CD4-positive, alpha-beta T cell treated with Interleukin-4 for 1 hour (primary cell): ENCODE results near the gene HDAC5.
"Not testable (repeated sequence)": the region's sequence is repeated elsewhere in the genome, so short reads cannot be mapped to it uniquely, and the experiment has no call there.

Experiments
- DNase-seq, 2 donors: peaks; one replicate each; pipeline ENCODE4 v3.0.0-alpha.2; 2020 to 2022

HDAC5 gene

DNA sequence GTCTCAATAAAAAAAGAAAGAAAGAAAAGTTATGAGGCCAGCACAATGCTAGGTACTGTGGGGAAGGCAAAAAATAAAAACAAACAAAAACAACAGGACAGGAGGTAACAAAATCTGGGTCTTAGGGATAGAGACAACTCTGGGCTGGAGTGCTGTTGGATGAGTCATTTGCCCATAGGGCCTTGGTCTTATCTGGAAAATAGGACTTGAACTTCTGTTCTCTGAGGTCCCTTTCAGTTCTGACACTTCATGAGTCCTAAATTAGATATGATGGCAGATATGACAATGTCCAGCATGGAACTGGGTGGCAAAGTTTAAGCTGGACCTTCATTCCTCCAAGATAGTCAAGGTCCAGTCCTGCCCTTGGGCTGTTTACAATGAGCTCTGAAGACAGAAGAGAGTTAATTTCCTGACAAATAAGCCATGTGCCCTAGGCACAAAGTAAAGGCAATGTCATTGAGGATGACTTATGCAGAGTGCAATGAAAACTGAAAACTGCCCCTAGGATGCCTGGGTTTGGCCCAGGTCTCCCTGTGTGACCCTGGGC lies 8.9 kb upstream of the HDAC5 start:
- no peak for DNase-seq

DNA sequence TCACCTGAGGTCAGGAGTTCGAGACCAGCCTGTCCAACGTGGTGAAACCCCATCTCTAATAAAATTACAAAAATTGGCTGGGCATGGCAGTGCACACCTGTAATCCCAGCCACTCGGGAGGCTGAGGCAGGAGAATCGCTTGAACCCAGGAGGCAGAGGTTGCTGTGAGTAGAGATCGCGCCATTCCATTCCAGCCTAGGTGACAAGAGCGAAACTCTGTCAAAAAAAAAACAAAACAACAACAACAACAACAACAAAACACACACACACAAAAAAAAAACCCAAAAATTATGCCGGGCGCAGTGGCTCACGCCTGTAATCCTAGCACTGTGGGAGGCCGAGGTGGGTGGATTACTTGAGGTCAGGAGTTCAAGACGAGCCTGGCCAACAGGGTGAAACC lies 7.9 kb upstream of the HDAC5 start:
- not testable (repeated sequence) for DNase-seq

DNA sequence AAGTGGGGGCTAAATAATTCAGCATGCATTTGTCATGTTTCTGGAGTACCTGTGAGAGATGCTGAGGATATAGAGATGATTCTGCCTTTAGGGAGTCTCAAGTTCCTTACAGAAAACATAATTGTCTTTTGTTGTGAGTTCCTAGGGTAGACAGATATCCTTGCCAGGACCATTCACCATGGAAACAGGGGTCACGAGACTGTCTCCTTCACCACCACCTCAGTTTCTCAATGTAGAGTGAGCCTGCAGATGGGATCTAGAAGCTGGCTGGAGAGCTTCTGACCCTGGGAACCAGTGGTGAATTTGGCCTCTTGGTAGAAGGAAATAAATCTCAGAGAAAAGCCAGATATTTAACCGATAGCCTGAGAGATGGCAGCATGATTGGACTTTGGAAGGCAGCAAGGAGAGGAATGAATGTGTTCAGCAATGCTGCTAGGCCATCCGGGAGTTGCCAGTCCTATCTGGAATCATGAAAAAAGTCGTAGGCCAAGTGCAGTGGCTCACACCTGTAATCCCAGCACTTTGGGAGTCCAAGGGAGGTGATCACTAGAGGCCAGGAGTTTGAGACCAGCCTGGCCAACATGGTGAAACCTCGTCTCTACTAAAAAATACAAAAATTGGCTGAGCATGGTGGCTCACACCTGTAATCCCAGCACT lies 7.4 kb upstream of the HDAC5 start:
- no peak for DNase-seq

DNA sequence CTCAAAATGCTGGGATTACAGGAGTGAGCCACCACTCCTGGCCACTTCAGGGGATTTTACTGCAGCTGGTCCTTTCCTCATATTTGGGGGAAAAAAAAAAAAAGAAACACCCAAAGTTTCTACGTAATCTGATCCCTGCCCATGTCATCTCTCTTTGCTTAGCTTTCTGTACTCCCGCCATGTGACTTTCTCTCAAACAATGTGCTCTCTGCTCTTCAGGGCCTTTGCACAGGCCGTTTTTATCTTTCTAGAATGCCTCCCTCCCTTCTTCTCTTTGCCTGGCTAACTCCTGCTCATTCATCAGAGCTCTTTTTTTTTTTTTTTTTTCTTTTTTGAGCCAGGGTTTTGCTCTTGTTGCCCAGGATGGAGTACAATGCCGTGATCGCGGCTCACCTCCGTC lies 4.9 kb upstream of the HDAC5 start:
- DNase-seq: no peak

DNA sequence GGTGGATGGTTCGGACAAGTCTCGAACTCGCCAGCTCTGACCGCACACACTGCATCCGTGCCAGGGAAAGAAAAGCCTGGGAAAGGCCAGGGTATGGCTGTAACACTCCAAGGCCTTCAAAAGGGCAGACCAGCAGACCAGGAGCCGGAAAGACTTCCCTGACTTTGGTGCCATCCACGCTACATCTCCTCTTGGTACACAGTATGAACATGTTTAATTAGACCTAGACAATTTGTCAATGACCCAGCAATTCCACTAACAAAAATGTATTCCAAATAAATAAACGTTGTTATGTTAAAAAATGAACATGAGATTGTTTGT lies 637 bp upstream of the HDAC5 start:
- DNase-seq: no peak

DNA sequence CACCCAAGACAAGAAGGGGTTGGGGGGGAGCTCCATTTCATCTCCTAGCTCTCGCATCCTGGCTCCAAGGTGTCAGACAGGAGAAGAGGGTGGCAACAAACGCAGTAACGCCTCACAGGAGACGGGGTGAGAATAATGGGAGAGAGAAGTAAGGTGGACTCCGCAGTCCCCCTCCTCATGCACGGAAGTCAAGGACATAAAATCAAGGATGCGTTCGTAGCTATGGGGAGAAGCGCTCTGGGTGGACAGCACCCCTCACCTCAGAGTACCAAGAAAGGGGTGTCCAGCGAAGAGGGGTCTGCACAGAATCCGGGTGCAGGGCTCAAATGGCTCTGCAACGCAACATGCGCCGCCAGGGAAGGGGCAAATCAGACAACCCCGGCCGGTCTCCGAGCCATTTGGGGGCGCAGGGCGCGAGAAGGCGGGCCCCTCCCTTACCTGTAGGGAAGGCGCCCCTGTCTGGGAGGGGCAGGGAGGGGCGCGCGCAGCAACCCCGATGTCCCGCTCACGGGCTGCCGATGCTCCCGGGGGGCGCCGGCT lies 555 bp downstream of the HDAC5 start:
- DNase-seq: peak in 1 of 2 donors; percentile 27

DNA sequence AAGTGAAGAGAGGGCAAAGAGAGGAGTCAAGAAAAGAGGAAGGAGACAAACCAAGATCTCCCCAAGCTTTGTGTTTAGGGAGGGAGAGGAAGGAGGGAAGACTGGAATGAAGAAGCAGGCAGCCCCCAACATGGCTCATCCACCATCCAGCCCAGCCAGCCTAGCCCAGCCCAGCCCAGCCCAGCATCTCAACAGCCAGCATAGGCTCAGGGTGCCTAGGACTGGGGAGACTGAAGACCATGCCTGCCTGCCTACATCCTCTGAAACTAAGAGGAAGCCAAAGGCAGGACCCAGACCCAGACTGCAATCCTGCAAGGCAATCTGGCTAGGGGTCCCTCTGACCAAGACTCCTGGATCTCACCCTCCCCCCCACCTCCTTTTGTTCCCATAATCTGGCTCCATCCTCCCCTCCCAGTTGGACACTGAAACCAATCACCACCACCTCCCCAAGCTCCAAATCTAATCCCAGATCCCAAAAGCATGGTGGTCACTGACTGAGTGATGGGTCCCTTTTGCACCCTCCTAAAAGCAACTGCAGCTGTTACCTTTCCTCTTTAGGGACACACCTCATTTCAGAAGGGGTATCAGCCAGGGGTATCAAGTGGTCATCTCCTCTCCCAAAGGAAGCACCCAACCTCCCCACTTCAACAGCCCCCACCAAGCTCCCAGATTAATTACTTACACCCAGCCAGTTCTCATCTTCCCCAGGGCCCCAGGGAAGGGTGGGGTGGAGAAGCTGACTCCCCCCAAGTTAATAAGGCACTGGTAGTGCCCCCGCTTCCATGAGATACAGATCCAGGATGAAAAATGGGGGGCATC lies 1.2 kb downstream of the HDAC5 start:
- DNase-seq: no peak

DNA sequence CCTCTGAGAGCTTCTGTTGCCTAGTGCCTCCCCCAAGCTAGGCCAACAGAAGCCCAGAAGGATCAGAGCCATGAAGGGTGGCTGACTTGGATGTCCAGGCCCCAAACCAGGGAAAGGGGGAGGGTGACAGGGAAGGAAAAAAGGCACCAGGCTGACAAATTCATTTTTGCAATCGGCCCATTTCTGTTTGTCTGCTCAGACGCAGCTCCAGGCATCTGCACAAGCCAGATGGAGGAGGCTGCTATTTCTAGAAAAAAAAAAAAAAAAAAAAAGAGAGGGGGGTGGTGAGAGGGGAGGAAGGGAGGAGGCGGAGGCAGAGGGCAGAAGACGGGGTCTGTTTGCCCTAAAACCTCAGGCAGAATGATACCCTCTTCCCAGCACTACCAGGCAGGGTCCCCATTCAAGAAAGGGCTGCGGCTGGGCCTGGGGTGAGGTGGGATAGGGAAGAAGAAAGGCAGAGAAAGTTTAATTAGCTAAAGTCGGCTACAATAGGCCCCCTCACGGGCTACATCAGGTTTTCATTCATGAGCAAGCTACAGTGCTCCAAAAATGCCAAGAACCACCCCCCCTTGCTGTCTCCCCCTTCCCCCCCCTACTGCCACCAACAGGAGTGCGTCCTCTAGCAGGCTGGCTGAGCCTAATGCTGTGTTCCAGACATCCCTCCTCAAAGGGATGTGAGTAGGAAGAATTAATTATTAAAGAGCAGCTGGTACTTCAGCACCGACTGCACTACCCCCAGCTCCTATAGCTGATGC lies 2.4 kb downstream of the HDAC5 start:
- DNase-seq: no peak

DNA sequence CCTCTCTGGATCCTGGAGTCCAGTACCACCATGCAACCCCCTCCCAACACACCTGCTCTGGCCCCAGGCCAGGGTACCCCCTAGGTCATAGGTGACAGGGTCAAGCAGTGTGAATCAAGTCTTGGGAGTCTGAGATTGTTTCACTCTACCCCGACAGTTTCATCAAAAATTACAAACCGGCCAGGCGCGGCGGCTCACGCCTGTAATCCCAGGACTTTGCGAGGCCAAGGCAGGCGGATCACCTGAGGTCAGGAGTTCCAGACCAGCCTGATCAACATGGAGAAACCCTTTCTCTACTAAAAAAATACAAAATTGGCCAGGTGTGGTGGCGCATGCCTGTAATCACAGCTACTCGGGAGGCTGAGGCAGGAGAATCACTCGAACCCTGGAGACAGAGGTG lies 3.2 kb downstream of the HDAC5 start:
- not testable (repeated sequence) for DNase-seq

DNA sequence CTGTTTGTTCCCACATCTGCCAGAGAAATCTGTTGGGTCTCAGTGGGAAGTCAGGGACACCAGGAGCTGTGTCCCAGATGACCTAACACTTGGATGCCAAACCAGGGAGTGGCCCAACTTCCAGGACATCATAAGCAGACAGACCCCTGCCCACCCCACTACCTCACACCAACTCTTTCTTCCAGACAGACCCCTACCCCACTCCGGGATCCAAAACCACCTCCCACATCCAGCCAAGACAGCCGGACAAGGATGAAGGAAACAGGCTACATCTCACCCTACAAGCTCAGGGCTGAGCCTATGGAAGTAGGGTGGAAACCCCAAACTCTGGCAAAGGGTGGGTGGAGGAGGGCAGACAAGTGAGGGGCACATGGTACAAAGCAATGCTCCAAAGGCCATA lies 3.6 kb downstream of the HDAC5 start:
- DNase-seq: no peak

DNA sequence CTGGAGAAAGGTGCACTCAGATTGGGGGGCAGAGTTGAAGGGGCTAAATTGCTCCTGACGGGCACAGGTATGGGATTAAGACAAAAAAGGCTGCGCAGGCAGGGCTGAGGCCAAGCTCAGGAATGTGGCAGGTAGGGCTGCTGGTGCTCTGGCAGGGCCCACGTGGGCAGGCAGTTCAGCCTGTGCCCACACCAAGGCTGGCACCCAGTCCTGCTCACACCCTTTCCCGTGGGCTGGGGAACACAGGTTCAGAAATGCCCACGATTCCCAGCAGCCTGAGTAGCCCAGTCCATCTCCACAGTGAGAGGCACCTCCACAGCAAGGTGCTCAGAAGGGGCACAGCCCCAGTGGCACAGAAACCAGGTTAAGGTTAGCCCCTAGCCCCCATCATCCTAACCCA lies 4.4 kb downstream of the HDAC5 start:
- DNase-seq: no peak

DNA sequence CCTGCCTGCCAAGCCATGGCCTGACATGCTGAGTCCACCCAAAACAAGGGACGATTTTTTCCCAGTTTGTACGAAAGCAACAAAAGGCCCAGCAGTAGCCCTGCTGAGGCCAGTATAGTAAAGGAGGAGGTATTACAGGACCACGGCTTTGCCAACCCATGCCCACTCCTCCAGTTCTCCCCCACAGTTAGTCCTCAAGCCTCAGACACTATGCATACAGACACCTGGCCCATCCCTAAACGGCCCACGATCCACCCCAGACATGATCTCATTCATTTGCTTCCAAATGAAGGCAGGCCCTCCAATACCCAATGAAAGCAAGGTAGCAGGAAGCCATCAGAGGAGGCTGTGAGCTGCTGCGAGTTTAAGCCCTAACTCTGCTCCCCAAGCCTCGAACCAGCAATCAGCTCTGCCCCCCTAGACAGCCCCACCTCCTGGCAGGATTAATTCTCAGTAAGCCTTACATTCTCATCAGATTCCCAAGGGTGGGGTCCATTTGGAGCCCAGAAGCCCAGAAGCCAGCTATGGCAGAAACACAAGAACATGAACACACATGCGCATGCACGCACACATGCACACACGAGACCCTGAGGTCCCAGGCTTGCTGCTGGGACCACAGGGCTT lies 4.9 kb downstream of the HDAC5 start:
- no peak for DNase-seq

DNA sequence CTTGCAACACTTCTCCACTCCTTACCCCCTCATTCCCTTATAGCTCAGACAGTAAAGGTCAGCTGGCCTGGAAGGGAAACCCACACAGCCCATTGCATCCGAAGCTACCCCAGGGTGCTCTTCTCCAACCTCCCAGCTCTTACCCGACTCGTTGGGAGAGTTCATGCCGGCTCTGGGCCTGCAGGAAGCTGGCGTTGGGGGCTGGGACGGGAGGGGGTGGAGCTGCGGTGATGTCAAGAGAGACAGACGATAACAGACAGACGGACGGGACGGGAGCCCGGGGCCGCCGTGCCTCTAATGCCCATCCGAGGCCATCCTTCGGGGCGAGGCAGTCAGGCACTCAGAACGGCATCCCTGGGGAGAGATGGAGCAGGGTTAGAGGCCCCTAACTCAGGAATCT lies 6.1 kb downstream of the HDAC5 start:
- DNase-seq: no peak

DNA sequence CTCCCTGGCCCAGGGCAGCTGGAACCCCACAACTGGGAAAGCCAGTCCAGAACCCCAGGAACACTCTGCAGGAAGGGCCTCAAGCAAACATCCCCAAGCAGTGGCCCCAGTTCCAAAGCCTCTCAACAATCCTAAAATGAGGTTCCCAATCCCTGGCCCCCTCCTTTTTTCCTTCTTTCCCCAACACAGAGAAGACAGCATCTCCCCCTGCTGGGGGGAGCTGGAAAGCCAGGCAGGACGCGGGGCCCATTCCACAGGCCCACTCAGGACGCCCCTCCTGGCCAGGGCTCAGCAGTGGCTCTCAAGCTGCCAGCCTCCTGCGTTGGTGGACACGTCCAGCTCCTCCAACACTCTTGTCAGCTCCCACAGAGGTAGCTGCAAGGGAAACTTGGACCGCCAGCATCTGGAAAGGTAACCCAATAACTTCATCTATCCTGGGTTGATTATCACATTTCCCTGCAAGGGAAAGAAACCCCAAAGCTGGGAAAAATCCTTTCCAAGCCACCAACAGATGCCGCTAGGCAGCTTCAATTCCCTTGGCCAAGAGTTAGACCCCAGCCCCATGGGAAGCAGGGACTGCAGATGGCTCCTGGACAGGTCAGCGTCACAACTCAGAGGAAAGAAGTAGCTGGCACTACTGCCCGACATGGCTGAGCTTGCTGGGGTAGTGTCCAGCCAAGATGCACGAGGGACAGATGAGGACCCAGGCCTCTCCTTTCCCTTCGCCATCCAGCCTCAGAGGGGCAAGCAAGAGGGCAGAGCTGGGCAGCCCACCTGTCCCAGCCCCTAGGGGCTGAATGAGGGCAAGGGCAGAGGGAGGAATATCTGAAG lies 7.6 kb downstream of the HDAC5 start:
- no peak for DNase-seq

DNA sequence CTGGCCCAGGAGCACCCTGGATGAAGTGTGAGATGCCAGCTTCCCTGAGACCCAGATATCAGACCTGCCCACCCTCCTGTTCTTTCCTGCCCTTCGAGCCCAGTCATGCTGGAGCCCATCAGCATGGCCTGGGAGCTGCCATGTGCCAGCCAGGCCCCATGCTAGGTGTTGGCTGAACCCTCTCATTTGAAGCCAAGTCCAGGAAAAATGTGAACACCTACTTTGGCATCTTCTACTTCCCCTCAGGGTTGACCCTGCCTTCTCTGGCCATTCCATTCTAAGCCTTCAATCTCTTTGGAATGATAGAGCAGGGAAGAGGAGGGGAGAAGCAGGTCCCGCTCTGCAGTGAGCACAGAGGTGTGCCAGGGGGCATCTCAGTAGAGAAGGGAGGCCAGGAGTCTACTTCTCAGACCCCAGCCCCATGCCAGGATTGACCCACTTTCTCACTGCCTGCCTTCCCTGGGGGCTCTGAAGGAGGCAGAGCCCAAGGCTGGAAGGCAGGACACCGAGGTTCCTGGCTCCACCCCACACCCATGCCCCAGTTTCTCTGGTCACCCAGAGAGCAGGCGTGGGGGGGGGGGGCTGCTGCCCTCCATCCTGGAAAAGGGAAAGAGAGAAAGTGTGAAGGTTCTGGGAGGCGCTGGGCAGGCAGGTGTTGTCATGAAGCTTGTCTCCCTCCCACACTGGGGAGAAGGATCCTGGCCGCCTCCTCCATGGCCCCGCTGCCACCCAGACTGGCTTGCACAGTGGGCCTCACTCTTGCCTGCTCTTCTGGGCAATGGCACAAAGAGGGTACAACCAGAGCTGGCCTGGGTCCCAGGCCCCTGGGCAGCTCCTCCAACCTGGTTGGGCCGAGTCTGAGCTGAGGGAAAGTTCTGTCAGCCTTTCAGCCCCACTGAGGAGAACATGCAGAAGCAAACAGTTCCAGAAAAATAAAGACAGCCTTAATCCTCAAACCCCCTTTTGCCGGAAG lies 9.3 kb downstream of the HDAC5 start:
- no peak for DNase-seq

DNA sequence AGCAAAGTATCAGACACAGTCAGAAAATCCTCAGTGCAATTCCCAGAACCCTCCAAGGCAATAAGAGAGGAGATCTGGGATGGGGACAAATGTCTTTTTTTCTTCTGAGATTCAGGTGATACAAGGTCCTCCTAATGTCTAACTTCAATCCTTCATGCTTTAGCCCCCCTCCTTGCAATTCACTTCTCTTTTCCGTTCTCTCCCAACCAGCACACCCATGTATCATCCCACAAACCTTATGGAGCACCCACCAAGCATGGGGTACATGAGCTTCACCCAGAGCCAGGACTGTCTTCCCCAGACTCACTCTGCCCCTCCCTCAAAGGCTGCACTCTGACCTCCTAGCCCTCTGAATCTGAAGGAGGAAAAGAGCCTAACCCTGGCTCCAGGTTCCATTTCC lies 10.1 kb downstream of the HDAC5 start:
- DNase-seq: no peak

DNA sequence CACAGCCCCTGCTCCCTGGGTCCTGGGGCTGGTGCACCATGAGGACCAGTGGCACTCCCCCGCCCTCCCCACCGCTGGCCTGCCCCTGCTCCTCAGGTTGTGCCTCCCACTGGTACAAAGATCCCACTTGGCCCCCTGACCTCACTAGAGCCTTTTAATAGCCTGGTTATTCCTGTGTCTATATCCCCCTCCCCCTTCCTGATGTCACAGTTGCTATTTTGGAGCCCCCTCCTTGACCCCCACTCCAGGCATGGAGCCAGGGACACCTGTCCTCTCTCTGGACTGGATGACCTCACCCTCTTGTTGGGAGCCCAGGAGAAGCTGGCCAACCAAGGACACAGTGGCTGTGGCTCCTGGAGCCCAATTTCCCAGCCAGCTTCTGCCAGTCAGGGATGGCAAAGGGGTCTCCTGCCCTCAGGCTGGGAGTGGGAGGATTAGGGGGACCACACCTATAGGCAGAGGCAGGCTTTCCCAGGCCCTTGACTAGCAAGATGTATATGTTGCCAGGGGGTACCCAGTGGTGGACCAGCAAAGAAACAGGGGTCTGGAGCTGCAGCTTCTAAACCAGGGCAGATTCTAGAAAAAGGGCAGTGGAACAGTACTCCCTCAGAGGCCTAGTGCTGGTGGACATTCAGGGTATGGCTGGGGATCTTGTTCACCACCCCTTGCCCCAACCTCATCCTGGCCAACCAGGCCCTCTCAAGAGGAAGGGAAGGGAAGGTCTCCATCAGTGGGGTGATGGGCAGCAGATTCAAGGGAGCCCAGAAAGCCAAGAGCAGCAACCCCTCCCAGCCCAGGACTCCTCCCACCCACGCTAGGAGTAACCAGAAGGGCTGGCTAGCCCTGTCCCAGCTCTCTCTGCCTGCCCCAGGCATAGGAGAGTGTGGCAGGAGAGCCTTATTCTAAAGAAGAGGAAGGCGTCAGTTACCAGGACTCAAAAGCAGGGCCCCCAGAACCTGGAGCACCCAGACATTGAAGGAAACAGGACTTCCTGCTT lies 10.9 kb downstream of the HDAC5 start:
- no peak for DNase-seq

DNA sequence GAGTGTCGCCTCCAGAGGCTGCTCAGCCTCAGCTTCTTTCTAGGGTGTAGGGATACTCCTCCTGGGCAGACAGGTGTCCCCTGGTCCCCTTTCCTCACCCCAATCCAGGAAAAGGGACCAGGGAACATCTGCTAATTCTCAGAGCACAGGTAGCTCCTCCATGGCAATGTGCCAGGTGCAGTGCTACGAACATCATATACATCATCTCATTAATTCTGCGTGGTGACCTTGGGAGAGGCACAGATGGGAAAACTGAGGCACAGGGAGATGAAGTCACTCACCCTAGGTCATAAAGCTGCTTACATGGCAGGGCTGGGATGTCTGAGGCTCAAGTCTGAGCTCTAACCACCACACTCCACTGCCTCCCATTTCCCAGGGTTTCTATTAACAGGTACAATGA lies 11.7 kb downstream of the HDAC5 start:
- DNase-seq: no peak

DNA sequence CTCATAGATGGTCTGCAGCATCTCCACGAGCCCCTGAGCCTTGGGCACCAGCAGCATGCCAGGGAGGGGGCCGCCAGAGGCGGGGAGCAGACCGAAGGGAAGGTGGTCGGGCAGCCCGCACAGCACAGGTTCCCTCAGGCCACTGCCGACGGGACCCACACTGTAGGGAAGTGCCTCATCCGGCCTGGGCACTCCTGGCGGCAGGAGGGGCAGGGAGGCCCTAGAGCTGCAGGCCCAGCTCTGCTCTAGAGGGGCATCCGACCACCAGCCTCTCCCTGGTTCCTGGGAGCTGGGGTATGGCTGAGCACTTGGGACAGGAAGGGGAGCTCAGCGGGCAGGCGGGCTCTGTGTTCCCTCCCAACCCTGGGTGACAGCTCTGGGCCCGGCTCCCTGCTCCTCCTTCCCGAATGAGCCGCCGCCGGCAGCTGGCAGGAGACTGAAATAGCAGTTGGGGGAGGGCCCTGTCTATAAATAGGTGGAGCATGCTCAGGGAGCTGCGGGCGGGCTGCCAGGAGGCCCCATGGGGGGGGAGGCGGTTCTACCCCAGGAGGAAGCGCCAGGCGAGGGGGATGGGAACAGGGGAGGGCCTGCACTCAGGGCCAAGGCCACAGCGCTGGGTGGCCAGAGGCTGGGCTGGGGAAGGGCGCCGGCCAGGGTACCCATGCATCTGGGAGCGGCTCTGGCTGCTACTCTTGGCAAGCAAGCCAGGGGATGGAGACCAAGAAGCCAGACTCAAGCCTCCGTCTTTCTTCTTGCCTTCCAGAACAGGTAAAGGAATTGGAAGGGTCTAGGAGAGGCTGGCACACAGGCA lies 12.4 kb downstream of the HDAC5 start:
- DNase-seq: peak; percentile 51 to 75
